ENCODE results near the gene NECTIN1.

DNA sequence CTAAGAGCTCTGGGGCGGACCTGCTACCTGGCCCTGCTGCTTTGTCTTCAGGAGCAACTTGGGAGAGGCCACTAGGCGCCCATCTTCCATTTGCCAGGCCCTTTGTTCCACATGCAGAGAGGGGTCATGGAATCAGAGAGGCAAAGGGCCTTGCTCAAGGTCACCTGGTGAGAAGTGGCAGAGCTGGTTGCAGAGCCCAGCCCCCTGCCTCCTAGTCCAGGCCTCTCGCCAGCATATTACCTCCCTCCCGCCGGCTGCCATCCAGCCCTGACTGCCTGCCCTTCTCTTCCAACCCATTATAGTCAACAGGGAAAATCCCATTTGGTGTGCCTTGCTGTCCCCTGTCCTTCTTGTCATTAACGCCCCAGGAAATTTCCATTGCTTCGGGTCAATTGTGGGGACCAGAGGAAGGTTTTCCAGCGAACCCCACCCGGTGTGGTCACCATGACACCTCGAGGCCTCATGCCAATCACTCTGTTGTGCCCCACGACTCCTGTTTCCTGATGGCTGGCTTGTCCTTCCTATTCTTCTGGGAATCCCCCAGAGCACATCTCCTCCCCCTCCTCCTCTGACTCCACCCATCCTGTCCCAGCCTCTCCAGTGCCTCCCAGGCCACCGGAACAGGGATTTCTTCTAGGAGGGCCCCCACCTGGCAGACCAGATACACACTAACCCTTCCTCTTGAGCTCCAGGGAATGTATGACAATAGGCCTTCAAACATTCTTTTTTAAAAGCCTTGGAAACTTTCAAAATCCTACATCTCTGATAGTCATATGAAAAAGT lies 77.0 kb downstream of the NECTIN1 start:
- TF ChIP-seq CTCF (IDR thresholded peaks at IDR 0.05) (no peak), POLR2AphosphoS5 (IDR thresholded peaks at IDR 0.05) (no peak), POLR2A (IDR thresholded peaks at IDR 0.05) (no peak)
